ENCODE measurements around the gene GOLIM4.
"Not testable (repeated sequence)": the region's sequence is repeated elsewhere in the genome, so short reads cannot be mapped to it uniquely, and the experiment has no call there.

GOLIM4 gene, protein sequence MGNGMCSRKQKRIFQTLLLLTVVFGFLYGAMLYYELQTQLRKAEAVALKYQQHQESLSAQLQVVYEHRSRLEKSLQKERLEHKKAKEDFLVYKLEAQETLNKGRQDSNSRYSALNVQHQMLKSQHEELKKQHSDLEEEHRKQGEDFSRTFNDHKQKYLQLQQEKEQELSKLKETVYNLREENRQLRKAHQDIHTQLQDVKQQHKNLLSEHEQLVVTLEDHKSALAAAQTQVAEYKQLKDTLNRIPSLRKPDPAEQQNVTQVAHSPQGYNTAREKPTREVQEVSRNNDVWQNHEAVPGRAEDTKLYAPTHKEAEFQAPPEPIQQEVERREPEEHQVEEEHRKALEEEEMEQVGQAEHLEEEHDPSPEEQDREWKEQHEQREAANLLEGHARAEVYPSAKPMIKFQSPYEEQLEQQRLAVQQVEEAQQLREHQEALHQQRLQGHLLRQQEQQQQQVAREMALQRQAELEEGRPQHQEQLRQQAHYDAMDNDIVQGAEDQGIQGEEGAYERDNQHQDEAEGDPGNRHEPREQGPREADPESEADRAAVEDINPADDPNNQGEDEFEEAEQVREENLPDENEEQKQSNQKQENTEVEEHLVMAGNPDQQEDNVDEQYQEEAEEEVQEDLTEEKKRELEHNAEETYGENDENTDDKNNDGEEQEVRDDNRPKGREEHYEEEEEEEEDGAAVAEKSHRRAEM

DNA sequence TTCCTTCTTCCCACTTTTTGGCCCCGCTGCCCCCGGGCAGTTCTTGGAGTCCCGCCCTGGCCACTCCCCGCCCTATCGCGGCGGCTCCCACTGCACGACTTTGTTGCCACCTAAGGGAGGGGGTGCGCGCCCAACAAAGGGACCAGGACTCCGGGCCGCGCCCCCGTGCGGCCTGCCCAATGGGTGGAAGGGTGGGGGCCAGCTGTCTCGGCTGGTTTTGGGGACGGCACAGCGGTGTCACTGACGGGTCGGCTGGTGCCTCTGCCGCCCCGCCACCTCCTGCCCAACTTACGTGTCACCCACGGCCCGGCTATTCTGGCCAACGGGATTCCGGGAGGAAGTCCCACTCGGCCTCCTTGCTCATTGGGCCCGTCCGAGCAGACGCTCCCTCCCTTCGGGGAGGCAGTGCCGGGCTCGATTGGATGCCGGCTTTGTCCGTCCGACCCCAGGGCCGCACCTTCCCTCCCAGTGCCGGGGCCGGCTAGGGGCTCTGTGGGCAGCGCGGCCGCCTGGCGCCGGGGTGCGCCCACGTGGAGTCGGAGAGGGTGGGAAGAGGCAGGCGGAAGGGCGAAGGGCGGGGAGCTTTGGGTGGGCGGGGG, at the start of gene GOLIM4:
Gene GOLIM4 (minus strand): TSS at position 314 of the 599 bp plus-strand sequence. CDS start 639 bp downstream, outside the sequence.
- TF ChIP-seq CTCF (IDR thresholded peaks at IDR 0.05; ENCODE audit: borderline replicate concordance, insufficient read depth, low read depth, low read length) = 0 out of 2 replicates have a peak, but pooled peaks have one; percentile 5
- peak within 1 kb of the TSS; percentile 92 for H3K4me3 ChIP-seq (ENCODE audit: low read depth, low read length)

- TF ChIP-seq CTCF (IDR thresholded peaks at IDR 0.05; ENCODE audit: borderline replicate concordance, insufficient read depth, low read depth, low read length) = no peak
- no peak overlapping the region for H3K4me3 ChIP-seq (ENCODE audit: low read depth, low read length)
These were observed 45.8 kb upstream of the GOLIM4 start for GRCh38 chr3:168141405-168141998.

GRCh38 chr3:168139947-168140346, 44.2 kb upstream of the GOLIM4 start:
- H3K4me3 ChIP-seq (ENCODE audit: low read depth, low read length) = no peak overlapping the region
- TF ChIP-seq CTCF (IDR thresholded peaks at IDR 0.05; ENCODE audit: borderline replicate concordance, insufficient read depth, low read depth, low read length) = no peak

- TF ChIP-seq CTCF (IDR thresholded peaks at IDR 0.05; ENCODE audit: borderline replicate concordance, insufficient read depth, low read depth, low read length) = no peak
- no peak overlapping the region for H3K4me3 ChIP-seq (ENCODE audit: low read depth, low read length)
These were observed 42.7 kb upstream of the GOLIM4 start for GRCh38 chr3:168138421-168138820.

GRCh38 chr3:168134931-168135330, 39.2 kb upstream of the GOLIM4 start:
- TF ChIP-seq CTCF (IDR thresholded peaks at IDR 0.05; ENCODE audit: borderline replicate concordance, insufficient read depth, low read depth, low read length) = no peak
- H3K4me3 ChIP-seq (ENCODE audit: low read depth, low read length) = no peak overlapping the region

DNA sequence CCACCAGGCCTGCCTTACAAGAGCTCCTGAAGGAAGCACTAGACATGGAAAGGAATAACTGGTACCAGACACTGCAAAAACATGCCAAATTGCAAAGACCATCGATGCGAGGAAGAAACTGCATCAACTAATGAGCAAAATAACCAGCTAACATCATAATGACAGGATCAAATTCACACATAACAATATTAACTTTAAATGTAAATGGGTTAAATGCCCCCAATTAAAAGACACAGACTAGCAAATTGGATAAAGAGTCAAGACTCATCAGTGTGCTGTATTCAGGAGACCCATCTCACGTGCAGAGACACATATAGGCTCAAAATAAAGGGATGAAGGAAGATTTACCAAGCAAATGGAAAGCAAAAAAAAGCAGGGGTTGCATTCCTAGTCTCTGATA, 34.5 kb upstream of the GOLIM4 start:
- not testable (repeated sequence) for H3K4me3 ChIP-seq (ENCODE audit: low read depth, low read length)

DNA sequence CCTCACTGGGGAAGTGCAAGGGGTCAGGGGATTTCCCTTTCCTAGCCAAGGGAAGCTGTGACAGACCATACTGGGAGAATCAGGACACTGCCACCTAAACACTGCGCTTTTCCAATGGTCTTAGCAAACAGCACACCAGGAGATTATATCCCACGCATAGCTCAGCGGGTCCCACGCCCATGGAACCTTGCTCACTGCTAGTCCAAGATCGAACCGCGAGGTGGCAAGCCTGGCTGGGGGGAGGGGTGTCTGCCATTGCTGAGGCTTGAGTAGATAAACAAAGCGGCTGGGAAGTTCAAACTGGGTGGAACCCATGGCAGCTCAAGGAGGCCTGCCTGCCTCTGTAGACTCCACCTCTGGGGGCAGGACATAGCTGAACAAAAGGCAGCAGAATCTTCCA, 32.7 kb upstream of the GOLIM4 start:
- H3K4me3 ChIP-seq (ENCODE audit: low read depth, low read length) = not testable (repeated sequence)

All from GM12875 (cell line).